ENCODE data around the gene SKA2. TPM values are rescaled to one million over a fixed set of nuclear protein-coding genes. Genes with fewer than 3 reads are reported as not detected.
A peak's percentile ranks its signal among the peaks of the same experiment; 100 is the strongest.

The SKA2 gene
- total and polyA plus RNA-seq, 2 of the 8 experiments (the other 6 are each of a cell fraction or from before 2014, with no cell fraction given): 15.6 to 95.8 TPM

DNA sequence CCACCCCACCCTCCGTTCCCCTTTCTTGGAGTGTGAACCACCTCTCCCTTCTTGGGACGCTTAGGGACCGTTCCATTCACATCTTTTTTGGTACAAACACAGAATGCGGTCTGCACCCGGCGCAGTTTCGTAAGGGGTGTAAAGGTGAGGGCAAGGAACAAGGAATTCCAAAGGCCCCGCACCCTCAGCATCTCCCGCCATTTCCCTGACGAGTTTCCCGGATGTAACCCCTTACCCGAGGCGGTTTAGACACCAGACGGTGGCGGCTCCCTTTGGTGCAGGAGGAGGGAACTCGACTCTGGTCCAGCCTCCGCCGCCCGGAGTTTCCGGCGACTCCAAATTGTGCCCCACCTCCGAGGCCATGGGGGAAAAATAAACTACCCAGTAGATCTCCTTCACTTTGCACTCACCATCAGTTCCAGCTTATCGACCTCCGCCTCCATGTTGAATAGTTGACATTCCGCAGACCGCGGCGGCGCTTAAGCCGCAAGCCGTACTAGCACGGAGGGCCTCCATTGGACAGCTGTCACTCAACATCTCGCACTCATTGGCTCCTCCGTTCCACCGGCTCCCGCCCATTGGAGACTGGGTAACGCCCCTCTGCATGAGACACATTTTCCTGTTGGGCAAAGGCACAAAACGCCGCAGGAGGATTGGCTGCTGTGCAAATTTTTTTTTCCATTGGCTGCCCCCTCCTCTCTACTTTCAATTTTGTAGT is at the start of gene SKA2 (continued):
- TF ChIP-seq KDM5A (IDR thresholded peaks at IDR 0.05; ENCODE audit: low read length): peak; percentile 77
- no peak for TF ChIP-seq NRF1 (IDR thresholded peaks at IDR 0.05; ENCODE audit: low read depth, low read length)
- TF ChIP-seq CBX5 (IDR thresholded peaks at IDR 0.05; ENCODE audit: low read depth, low read length): no peak
- TF ChIP-seq PHF8 (conservative IDR thresholded peaks at IDR 0.05; ENCODE audit: low read depth, low read length): peak; percentile 87
- peak; percentile 100 for TF ChIP-seq SP1 (IDR thresholded peaks at IDR 0.05; ENCODE audit: low read depth, low read length)
- TF ChIP-seq RFX5 (IDR thresholded peaks at IDR 0.05; ENCODE audit: borderline replicate concordance, low read depth, low read length): no peak; the same call in 1 of the 2 replicates
- TF ChIP-seq EZH2 (IDR thresholded peaks at IDR 0.05; ENCODE audit: low read depth, low read length, severe bottlenecking): no peak
- no peak for TF ChIP-seq EGR1 (IDR thresholded peaks at IDR 0.05; ENCODE audit: borderline replicate concordance, low read depth, low read length)
- no peak for TF ChIP-seq CTBP2 (IDR thresholded peaks at IDR 0.05; ENCODE audit: borderline replicate concordance, insufficient read depth, insufficient read length, low read length)
- TF ChIP-seq POLR2A (IDR thresholded peaks at IDR 0.05; ENCODE audit: control extremely low read depth in 1 of 2, low read depth in 2 of 2, low read length in 2 of 2): peak; percentile 81 to 88
- no peak for TF ChIP-seq CBX8 (IDR thresholded peaks at IDR 0.05; ENCODE audit: borderline replicate concordance, low read depth, low read length)
- no peak for TF ChIP-seq SIRT6 (IDR thresholded peaks at IDR 0.05; ENCODE audit: low read length)
- TF ChIP-seq SRF (IDR thresholded peaks at IDR 0.05; ENCODE audit: low read depth, low read length): no peak
- no peak for TF ChIP-seq SIX5 (IDR thresholded peaks at IDR 0.05; ENCODE audit: low read depth, low read length)
